Activated CD4-positive, alpha-beta T cell treated with anti-CD3 and anti-CD28 coated beads, Interleukin-2, amount 50 U/mL, for 1 hour (primary cell): ENCODE results near the gene PSPC1.
"Not testable (repeated sequence)": the region's sequence is repeated elsewhere in the genome, so short reads cannot be mapped to it uniquely, and the experiment has no call there.

Source experiments
- DNase-seq: peaks from one replicate; pipeline ENCODE4 v3.0.0-alpha.2; 2020

The PSPC1 gene

GRCh38 chr13:19759669-19760068 is 23.1 kb downstream of the PSPC1 start:
- DNase-seq: no peak

DNA sequence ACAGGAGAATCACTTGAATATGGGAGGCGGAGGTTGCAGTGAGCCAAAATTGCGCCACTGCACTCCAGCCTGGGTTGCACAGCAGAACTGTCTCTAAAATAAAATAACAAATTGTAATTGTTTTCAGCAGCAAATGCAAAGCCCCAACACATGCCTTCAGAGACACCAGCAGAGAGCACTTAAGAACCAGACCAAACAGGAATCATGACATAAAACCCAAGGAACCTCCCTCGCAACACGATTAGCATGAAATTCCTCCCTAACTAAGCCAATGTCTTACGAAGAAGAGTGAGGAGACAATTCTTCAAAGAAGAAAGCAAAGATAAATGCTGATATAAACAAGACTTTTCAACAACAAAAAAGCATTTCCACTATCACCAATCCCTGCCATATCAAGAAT is 40.1 kb downstream of the PSPC1 start:
- DNase-seq: no peak

GRCh38 chr13:19737844-19738557 is 44.7 kb downstream of the PSPC1 start:
- DNase-seq: no peak

DNA sequence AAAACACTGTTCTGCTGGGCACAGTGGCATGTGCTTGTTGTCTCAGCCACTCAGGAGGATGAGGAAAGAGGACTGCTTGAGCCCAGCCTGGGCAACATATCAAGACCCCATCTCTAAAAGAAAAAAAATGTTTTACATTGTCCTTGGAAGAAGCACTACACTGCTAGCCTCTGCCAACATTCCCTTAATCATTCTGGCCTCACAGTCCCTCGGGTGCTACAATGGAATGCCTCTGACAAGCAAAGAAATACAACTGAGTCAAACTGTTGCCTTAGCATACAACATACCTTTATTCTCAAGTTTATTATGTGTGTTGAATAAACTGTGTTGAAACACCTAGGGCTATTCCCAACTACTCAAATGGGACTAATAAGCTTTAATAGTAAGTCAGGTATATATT is 56.1 kb downstream of the PSPC1 start:
- no peak for DNase-seq

DNA sequence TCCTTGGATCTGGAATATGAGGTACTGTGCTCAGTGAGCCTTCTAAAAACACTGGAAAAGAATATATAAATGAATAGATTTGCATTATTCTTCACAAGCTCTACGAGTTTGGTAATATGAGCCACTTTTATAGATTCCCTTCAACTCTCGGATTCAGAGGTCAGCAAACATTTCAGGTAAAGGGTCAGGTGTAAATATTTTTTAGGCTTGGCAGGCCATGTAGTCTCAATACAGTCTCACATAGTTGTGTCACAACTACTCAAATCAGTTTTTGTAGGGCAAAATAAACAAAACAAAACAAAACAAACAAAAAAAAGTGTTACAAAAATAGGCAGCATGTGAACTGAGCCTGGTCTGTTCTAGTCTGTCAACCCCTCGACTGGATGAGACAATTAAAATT is 57.4 kb downstream of the PSPC1 start:
- DNase-seq: no peak

GRCh38 chr13:19720039-19720438 is 62.7 kb downstream of the PSPC1 start:
- DNase-seq: no peak

DNA sequence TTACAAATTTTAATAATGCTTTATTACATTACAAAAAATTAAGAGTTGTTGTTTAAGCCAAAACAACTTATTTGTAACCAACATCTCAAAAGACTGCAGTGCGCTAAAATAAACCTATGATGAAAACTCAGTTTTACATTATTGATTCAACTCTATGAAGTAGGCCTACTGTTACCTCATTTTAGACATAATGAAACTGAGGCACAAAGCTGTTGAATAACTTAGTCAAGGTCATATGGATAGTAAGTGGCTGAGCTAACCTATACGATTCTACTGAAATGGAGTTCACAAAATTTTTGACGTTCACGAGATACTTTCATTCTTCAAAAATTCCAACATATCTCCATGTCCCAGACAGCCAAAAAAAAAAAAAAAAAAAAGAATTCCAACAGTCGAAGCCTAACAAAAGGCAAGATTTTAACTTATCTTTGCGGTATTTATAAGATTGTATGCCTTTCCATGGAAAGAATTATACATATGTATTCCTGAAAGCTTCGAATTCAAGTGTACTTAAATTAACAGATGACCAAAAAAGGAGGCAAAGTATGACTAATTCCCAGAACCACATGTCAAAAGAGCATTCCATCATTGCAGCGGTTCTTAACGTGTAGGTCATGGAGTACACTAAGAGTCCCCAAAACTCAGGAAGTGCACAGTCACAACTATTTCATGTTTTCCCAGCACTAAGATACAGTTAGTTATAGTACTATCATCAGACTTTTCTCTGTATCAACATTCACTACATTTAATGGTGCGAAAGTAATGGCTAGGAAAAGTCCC is 69.4 kb downstream of the PSPC1 start:
- DNase-seq: no peak

DNA sequence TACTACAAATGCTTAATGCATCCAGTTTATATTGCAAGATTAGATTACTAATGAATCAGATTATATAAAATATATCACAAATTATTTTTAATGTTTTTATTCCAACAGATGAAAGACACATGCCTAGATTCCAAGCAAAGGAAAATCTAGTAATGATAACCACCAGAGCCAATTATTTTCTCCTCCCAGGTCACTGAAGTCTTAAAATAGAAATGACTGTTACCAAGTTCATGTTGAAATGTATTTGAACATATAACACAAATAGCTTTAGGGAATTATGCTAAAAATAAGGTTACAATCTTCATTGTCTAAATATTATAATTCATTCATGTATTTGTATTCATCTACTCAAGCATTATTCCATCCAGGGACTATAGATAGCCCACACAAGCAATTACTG is 73.0 kb downstream of the PSPC1 start:
- DNase-seq: not testable (repeated sequence)

DNA sequence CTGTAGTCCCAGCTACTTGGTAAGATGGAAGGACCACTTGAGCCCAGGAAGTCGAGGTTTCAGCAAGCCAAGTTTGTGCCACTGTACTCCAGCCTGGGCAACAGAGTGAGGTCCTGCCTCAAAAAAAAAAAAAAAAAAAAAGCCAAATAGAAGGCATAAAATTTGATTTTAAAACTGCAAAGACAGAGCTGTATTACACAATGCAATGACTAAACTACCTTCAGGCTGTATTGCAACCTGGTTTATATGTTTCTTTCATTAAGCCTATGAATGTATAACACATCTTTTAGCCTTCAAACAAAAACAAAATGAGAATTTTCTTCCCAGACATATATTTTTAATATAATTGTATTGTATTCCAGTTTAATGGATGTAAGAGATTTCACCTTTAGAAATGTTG is 73.7 kb downstream of the PSPC1 start:
- not testable (repeated sequence) for DNase-seq

DNA sequence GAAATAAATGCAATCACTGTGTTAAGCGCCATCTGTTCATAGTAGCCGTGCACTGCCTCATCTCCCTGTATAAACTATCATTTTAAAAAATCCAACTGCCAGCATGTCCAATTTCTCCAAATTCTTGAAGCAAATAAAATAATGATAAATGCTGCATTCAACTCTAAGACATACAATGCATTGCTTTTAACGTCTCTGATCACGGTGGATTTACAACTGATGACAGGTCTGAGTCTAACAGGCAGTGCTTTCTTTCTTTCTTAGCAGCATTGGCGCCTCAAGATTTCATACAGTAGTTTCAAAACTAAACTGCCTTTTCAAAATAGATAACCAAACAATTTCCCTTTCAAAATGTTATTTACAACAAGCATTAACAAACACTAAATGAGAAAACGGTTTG is 78.5 kb downstream of the PSPC1 start:
- DNase-seq: not testable (repeated sequence)

- not testable (repeated sequence) for DNase-seq
Measured at GRCh38 chr13:19701619-19702018, 81.1 kb downstream of the PSPC1 start.

DNA sequence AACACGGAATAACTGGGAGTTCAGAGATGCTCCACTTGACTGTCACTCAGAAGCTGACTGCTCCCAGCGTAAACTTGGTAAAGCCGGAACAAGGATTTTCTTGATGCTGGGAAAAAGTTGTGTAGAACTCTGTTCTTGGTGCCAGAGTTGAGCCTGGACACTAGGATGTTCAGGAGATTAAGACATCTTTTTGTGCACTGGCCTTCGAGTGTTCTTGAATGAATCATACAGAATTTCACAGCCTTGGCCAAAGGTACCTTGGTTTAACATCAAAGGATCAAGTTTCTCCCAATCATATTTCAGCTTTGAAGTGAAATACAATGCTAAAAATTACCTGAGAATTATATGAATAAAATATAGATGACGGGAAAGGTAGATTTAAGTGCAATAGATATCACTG is 81.8 kb downstream of the PSPC1 start:
- not testable (repeated sequence) for DNase-seq

DNA sequence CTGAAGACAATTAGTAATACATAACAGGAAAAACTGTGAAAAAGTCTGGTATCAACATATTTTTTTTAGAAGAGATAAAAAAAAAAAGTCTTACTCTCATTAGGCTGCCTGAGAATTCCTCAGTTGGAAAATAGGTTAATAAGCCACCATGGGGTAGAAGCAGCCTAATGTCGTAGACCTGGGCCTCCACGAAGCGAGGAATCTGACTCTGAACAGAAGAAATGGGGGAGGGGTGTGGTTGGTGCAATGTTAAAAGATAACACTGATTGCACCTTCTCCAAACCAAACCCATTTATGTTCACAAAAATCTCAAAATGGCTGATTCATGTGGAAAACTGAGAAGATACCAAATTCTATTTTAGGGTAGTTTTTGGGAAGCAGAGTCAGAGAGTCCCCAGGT is 86.9 kb downstream of the PSPC1 start:
- DNase-seq: no peak

- DNase-seq: no peak
Measured at GRCh38 chr13:19695428-19695827, 87.3 kb downstream of the PSPC1 start.

GRCh38 chr13:19691447-19691846 is 91.3 kb downstream of the PSPC1 start:
- DNase-seq: not testable (repeated sequence)

DNA sequence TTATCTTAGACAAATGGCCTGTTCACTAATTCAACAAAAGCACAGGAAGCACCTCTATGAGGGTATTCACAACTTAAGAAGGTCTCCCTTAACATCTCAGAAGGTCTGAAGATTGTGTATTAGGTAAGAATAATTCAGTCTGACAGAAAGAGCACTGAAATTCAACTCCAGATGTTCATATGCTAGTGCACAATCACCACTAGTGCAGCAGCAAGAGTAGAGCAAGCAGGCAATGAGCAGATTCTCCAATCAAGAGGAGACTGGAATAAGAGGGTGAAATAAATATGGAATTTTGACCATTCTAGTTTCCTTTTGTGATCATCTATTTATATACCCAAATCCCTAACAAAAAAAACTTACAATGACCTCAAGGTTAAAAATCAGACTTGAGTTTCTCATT is 97.3 kb downstream of the PSPC1 start:
- DNase-seq: no peak

- no peak for DNase-seq
Measured at GRCh38 chr13:19685034-19685433, 97.7 kb downstream of the PSPC1 start.

GRCh38 chr13:19681517-19681916 is 101.2 kb downstream of the PSPC1 start:
- no peak for DNase-seq

DNA sequence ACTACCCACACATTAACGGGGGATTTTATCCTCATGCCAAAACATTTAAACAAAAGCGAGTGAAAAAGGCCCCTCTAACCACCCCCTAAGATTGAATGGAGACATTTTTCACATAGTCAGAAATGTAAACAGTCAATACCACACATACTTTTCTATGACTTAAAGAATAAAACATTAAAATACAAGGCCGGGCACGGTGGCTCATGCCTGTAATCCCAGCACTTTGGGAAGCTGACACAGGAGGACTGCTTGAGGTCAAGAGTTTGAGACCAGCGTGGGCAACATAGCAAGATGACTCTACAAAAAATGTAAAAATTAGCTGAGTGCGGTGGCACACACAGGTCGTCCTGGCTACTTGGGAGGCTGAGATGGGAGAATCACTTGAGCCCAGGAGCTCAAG is 102.0 kb downstream of the PSPC1 start:
- DNase-seq: no peak

DNA sequence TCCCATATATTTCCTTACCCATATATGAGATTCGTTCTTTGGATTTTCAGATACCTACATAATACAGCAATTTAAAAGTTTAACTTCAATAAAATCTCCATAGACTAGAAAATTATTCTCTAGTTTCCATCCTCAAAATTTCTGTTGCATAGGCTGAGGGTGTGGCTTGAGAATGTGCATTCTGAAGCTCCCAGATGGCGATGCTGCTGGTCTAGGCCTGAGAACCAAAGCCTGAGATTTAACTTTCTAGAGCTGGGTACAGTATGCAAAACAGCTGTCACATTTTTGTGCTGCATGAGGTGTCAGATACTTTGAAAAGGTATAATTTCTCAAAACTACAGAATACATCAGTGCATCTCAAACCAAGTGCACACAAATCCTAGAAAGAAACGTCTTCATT is 106.6 kb downstream of the PSPC1 start:
- no peak for DNase-seq

DNA sequence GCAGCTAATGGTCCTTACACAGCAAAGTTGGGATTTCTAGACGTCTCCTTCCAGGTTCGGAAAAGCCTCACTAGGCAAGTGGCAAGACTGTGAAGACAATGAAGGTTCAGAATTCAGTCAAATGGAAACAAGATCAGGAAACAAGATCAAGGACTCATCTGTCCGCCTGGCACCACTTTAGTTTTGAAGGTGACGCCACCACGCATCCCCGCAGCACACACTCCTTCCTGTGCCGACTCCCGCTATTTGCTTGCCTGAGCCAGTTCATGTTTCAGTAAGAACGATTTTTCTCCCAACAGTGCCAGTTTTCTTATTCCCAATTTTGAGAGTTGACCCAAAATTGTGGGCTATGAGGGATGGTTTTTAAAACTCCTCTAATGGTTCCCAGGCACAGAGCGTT is 107.8 kb downstream of the PSPC1 start:
- DNase-seq: no peak

GRCh38 chr13:19673473-19674430 is 109.0 kb downstream of the PSPC1 start:
- DNase-seq: no peak

DNA sequence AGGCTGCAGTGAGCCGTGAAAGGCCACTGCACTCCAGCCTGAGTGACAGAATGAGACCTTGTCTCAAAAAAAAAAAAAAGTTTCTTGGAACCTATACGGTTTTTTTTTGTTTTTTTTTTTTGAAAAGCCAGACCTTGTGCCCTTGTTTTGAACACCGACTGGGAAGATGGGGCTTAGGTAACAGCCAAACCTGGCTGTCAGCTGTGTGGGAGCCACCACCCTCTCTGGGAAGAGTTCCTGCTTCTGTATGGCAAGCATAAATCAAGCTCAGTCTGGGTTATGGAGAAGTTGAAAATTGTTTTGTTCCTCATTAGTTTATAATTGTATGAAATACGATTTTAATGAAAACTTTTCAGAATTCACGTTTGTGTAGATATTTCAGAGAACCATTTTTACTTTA is 109.8 kb downstream of the PSPC1 start:
- no peak for DNase-seq
